HG02642 (cell line): Measurements from ENCODE around the gene CRYL1.

Experiments
- ATAC-seq: cut with Tn5 transposase; IDR thresholded peaks from one replicate; pipeline ENCODE4 v1.9.1; 2021; ENCODE audit warnings: mild to moderate bottlenecking; ENCODE audit not compliant: unreplicated experiment, poor library complexity

CRYL1 gene

GRCh38 chr13:20388184-20388583 lies 137.5 kb downstream of the CRYL1 start:
- ATAC-seq = no peak

- ATAC-seq = no peak
Observed at GRCh38 chr13:20387441-20387971, 138.2 kb downstream of the CRYL1 start.

GRCh38 chr13:20387006-20387405 lies 138.7 kb downstream of the CRYL1 start:
- no peak for ATAC-seq

- no peak for ATAC-seq
Observed at GRCh38 chr13:20383058-20383457, 142.6 kb downstream of the CRYL1 start.

GRCh38 chr13:20381401-20381800 lies 144.3 kb downstream of the CRYL1 start:
- ATAC-seq = no peak

- no peak for ATAC-seq
Observed at GRCh38 chr13:20378721-20379120, 146.9 kb downstream of the CRYL1 start.

GRCh38 chr13:20377720-20378119 lies 147.9 kb downstream of the CRYL1 start:
- ATAC-seq = no peak

GRCh38 chr13:20375871-20376270 lies 149.8 kb downstream of the CRYL1 start:
- no peak for ATAC-seq

- no peak for ATAC-seq
Observed at GRCh38 chr13:20373861-20374260, 151.8 kb downstream of the CRYL1 start.

- ATAC-seq = no peak
Observed at GRCh38 chr13:20371825-20372224, 153.8 kb downstream of the CRYL1 start.

GRCh38 chr13:20370815-20371421 lies 154.7 kb downstream of the CRYL1 start:
- ATAC-seq = no peak

GRCh38 chr13:20369886-20370361 lies 155.7 kb downstream of the CRYL1 start:
- no peak for ATAC-seq

- no peak for ATAC-seq
Observed at GRCh38 chr13:20366056-20366455, 159.6 kb downstream of the CRYL1 start.

- ATAC-seq = no peak
Observed at GRCh38 chr13:20363603-20364002, 162.1 kb downstream of the CRYL1 start.

- ATAC-seq = no peak
Observed at GRCh38 chr13:20363172-20363571, 162.5 kb downstream of the CRYL1 start.

GRCh38 chr13:20362484-20363041 lies 163.1 kb downstream of the CRYL1 start:
- ATAC-seq = no peak

- no peak for ATAC-seq
Observed at GRCh38 chr13:20360835-20361412, 164.7 kb downstream of the CRYL1 start.

GRCh38 chr13:20360041-20360491 lies 165.6 kb downstream of the CRYL1 start:
- ATAC-seq = no peak

- no peak for ATAC-seq
Observed at GRCh38 chr13:20359335-20359734, 166.3 kb downstream of the CRYL1 start.

- ATAC-seq = no peak
Observed at GRCh38 chr13:20358022-20358421, 167.6 kb downstream of the CRYL1 start.

- ATAC-seq = no peak
Observed at GRCh38 chr13:20356444-20356843, 169.2 kb downstream of the CRYL1 start.

- no peak for ATAC-seq
Observed at GRCh38 chr13:20354722-20355121, 170.9 kb downstream of the CRYL1 start.
